H1 (cell line): ENCODE results near the gene ERLIN1. TPM values are rescaled to one million over a fixed set of nuclear protein-coding genes. Genes with fewer than 3 reads are reported as not detected.

ENCODE experiments used
- CTCF ChIA-PET: fragments of 300-600 bp; sonication (Branson Sonifier 250); formaldehyde crosslinking; loops from one replicate; lab custom pipeline; 2021; ENCODE audit not compliant: partially characterized antibody; lab: Charles Lee
- POLR2A ChIA-PET: fragments of 300-600 bp; sonication (Branson Sonifier 250); formaldehyde crosslinking; loops from one replicate; lab custom pipeline; 2021; ENCODE audit warnings: inconsistent platforms; ENCODE audit not compliant: partially characterized antibody; lab: Charles Lee
- DNase-seq, 2 experiments: peaks; one replicate each; pipeline versions ENCODE4 v3.0.0 to v3.0.0-alpha.2; 2010 to 2022; ENCODE audit warnings: low spot score in 2 of 2, low read depth in 1 of 2, mixed read lengths in 1 of 2
- FAIRE-seq: peaks from 2 replicates; lab custom pipeline; 2011; peaks lifted over from hg19 to GRCh38; lab: Jason Lieb, UNC
- H2AFZ ChIP-seq: 2 replicates; pipeline ENCODE4 v1.8.1; 2012; ENCODE audit warnings: low read length, inconsistent platforms
- H2AK5ac ChIP-seq: 2 replicates; pipeline ENCODE4 v1.6.1; 2013; ENCODE audit warnings: low read depth, low read length
- H2BK120ac ChIP-seq: replicated peaks from 2 replicates; pipeline ENCODE3; 2013; ENCODE audit warnings: low read depth, low read length, inconsistent platforms
- H2BK12ac ChIP-seq: 2 replicates; pipeline ENCODE4 v1.6.1; 2013; ENCODE audit warnings: low read depth, low read length
- H2BK15ac ChIP-seq: 2 replicates; pipeline ENCODE4 v1.6.1; 2013; ENCODE audit warnings: low read length
- H2BK20ac ChIP-seq: 2 replicates; pipeline ENCODE4 v1.6.1; 2013; ENCODE audit warnings: low read length
- H2BK5ac ChIP-seq: 2 replicates; pipeline ENCODE4 v1.6.1; 2013; ENCODE audit warnings: low read depth, low read length
- H3K14ac ChIP-seq: 2 replicates; pipeline ENCODE4 v1.6.1; 2013; ENCODE audit warnings: inconsistent platforms; ENCODE audit not compliant: insufficient read length
- H3K18ac ChIP-seq: 2 replicates; pipeline ENCODE4 v1.6.1; 2013; ENCODE audit warnings: low read length; ENCODE audit errors: extremely low read depth
- H3K23ac ChIP-seq: 2 replicates; pipeline ENCODE4 v1.6.1; 2013; ENCODE audit warnings: inconsistent platforms; ENCODE audit not compliant: insufficient read length
- H3K23me2 ChIP-seq: 2 replicates; pipeline ENCODE4 v1.6.1; 2013; ENCODE audit warnings: low read depth, low read length
- H3K27ac ChIP-seq: 2 replicates; pipeline ENCODE4 v1.6.1; 2011; ENCODE audit warnings: low read depth, low read length, inconsistent platforms
- H3K27me3 ChIP-seq, 4 experiments: replicated peaks in 1 of 4; 1 replicate in 1 of 4; 2 replicates in 3 of 4; pipeline versions ENCODE4 v1.6.1 to v1.8.1; 2011 to 2013; ENCODE audit warnings: low read length in 3 of 4, mild to moderate bottlenecking in 3 of 4, inconsistent platforms in 2 of 4, mixed read lengths in 2 of 4, moderate library complexity in 1 of 4; ENCODE audit not compliant: control insufficient read depth in 3 of 4, insufficient read depth in 3 of 4; ENCODE audit errors: extremely low read depth in 1 of 4
- H3K36me3 ChIP-seq, 4 experiments: 2 replicates each; pipeline versions ENCODE4 v1.6.1 to v1.8.1; 2011 to 2013; ENCODE audit warnings: mild to moderate bottlenecking in 4 of 4, low read length in 3 of 4, moderate library complexity in 2 of 4, control low read depth in 1 of 4, inconsistent platforms in 1 of 4; ENCODE audit not compliant: insufficient read depth in 4 of 4, control insufficient read depth in 2 of 4
- H3K4ac ChIP-seq: replicated peaks from 2 replicates; pipeline ENCODE3; 2013; ENCODE audit warnings: low read length, low read depth, mixed read lengths, inconsistent platforms; ENCODE audit not compliant: insufficient read length
- H3K4me1 ChIP-seq, 4 experiments: replicated peaks in 1 of 4; 1 replicate in 1 of 4; 2 replicates in 3 of 4; pipeline versions ENCODE4 v1.6.1 to v1.8.1; 2011 to 2013; ENCODE audit warnings: low read length in 3 of 4, inconsistent platforms in 2 of 4, mixed read lengths in 1 of 4; ENCODE audit not compliant: insufficient read depth in 4 of 4, control insufficient read depth in 3 of 4
- H3K4me2 ChIP-seq, 2 experiments: 2 replicates each; pipeline versions ENCODE4 v1.6.1 to v1.8.1; 2011 to 2013; ENCODE audit warnings: low read depth in 2 of 2, low read length in 2 of 2, control low read depth in 1 of 2, inconsistent platforms in 1 of 2, mild to moderate bottlenecking in 1 of 2; ENCODE audit not compliant: insufficient read depth in 1 of 2
- H3K4me3 ChIP-seq, 4 experiments: fragments of 200-600, 300-600 bp in 1 of 4; sonication (generic), shearing (Covaris generic), sonication (Bioruptor Twin) in 1 of 4; 2 replicates each; pipeline versions ENCODE4 v1.5.1 to v1.8.1; 2011 to 2016; ENCODE audit warnings: low read length in 4 of 4, low read depth in 3 of 4, control low read depth in 2 of 4, inconsistent platforms in 2 of 4, mild to moderate bottlenecking in 2 of 4, mixed read lengths in 1 of 4, moderate library complexity in 1 of 4; ENCODE audit not compliant: insufficient read depth in 2 of 4; ENCODE audit errors: extremely low read depth in 1 of 4
- H3K56ac ChIP-seq: replicated peaks from 2 replicates; pipeline ENCODE3; 2013; ENCODE audit warnings: low read depth, mild to moderate bottlenecking, mixed read lengths, low read length, inconsistent platforms; ENCODE audit not compliant: insufficient read length
- H3K79me1 ChIP-seq: 2 replicates; pipeline ENCODE4 v1.6.1; 2013; ENCODE audit warnings: low read depth, low read length, control low read depth
- H3K79me2 ChIP-seq, 2 experiments: 2 replicates each; pipeline versions ENCODE4 v1.6.1 to v1.8.1; 2012 to 2013; ENCODE audit warnings: low read length in 2 of 2, mild to moderate bottlenecking in 2 of 2, inconsistent platforms in 1 of 2; ENCODE audit not compliant: insufficient read depth in 2 of 2, control insufficient read depth in 1 of 2
- H3K9ac ChIP-seq, 4 experiments: replicated peaks in 1 of 4; 1 replicate in 1 of 4; 2 replicates in 3 of 4; pipeline versions ENCODE4 v1.6.1 to v1.8.1; 2011 to 2013; ENCODE audit warnings: low read depth in 3 of 4, low read length in 3 of 4, control low read depth in 2 of 4, mild to moderate bottlenecking in 2 of 4, moderate library complexity in 2 of 4, inconsistent platforms in 1 of 4; ENCODE audit errors: extremely low read depth in 1 of 4
- H3K9me3 ChIP-seq, 2 experiments: 2 replicates each; pipeline versions ENCODE4 v1.6.1 to v1.8.1; 2012 to 2013; ENCODE audit warnings: mild to moderate bottlenecking in 2 of 2, moderate library complexity in 2 of 2, control low read depth in 1 of 2, inconsistent platforms in 1 of 2, low read depth in 1 of 2, low read length in 1 of 2, mixed read lengths in 1 of 2; ENCODE audit not compliant: insufficient read depth in 2 of 2
- H4K20me1 ChIP-seq, 2 experiments: replicated peaks in 1 of 2; 2 replicates each; pipeline versions ENCODE3 to v1.8.1; 2011 to 2013; ENCODE audit warnings: inconsistent platforms in 2 of 2, low read length in 2 of 2, mild to moderate bottlenecking in 1 of 2; ENCODE audit not compliant: insufficient read depth in 2 of 2, control insufficient read depth in 1 of 2
- H4K5ac ChIP-seq: 2 replicates; pipeline ENCODE4 v1.6.1; 2013; ENCODE audit warnings: low read length, low read depth, mixed read lengths, inconsistent platforms; ENCODE audit not compliant: insufficient read length
- H4K8ac ChIP-seq: 2 replicates; pipeline ENCODE4 v1.8.0; 2013; ENCODE audit warnings: mild to moderate bottlenecking, moderate library complexity, low read length, inconsistent platforms; ENCODE audit not compliant: insufficient read depth; ENCODE audit errors: extremely low read depth
- H4K91ac ChIP-seq: replicated peaks from 2 replicates; pipeline ENCODE3; 2013; ENCODE audit warnings: low read length, mixed read lengths, inconsistent platforms; ENCODE audit not compliant: insufficient read length
- KDM1A ChIP-seq: fragments of 200-600, 300-600 bp; sonication (generic); IDR thresholded peaks from 2 replicates; pipeline ENCODE4 v1.7.1; 2016; ENCODE audit warnings: mild to moderate bottlenecking, low read length, borderline replicate concordance
- RAD21 ChIP-seq, 2 experiments: IDR thresholded peaks in 1 of 2; conservative IDR thresholded peaks in 1 of 2; 2 replicates each; pipeline ENCODE4 v1.6.1; 2011; ENCODE audit warnings: low read depth in 2 of 2, low read length in 2 of 2, improper control_type of control experiment in 1 of 2, inconsistent platforms in 1 of 2, mild to moderate bottlenecking in 1 of 2, moderate library complexity in 1 of 2
- SRF ChIP-seq: IDR thresholded peaks from 2 replicates; pipeline ENCODE4 v1.6.1; 2011; ENCODE audit warnings: mild to moderate bottlenecking, low read depth, low read length, moderate library complexity
- WGBS, 2 experiments: shearing (Covaris generic) in 1 of 2; methylation state at CpG; one replicate each; pipeline versions ENCODE4 v1.1.6 to v1.1.7; 2013 to 2015; ENCODE audit warnings: low lambda C conversion rate in 2 of 2, mixed read lengths in 2 of 2, inconsistent platforms in 1 of 2, low coverage in 1 of 2, missing lambda C conversion rate in 1 of 2; ENCODE audit not compliant: insufficient replicate concordance in 2 of 2, insufficient coverage in 1 of 2, insufficient read length in 1 of 2; ENCODE audit errors: extremely low coverage in 1 of 2, missing lambda C conversion rate in 1 of 2; 5-methylcytosine and 5-hydroxymethylcytosine counted together
- polyA plus RNA-seq, 7 experiments: library from polyadenylated mRNA; depleted of rRNA in 3 of 7; stranded (reverse) in 5 of 7; unstranded in 2 of 7; fragments of >200 nt in 5 of 7; fragments of 200-250 nt in 2 of 7; gene quantifications; 1 replicate in 5 of 7; 2 replicates in 1 of 7; 4 replicates in 1 of 7; pipeline versions ENCODE4 v1.2.1 to v1.2.3, GENCODE V29; 2011 to 2013; ENCODE audit warnings: missing spikeins in 2 of 7, mixed read lengths in 2 of 7
- total RNA-seq: library from RNA; stranded (reverse); fragmentation: NEBNext Ultra II Directional; extraction: Animal tissue kit (Norgen Biotek cat#: 25700); gene quantifications from 2 replicates; pipeline ENCODE4 v1.2.1, GENCODE V29; 2021

ERLIN1 gene
- total and polyA plus RNA-seq, 2 of the 8 experiments (the other 6 are each of a cell fraction or from before 2014, with no cell fraction given) = 16.5 to 32.0 TPM

GRCh38 chr10:100162696-100163095 is 23.1 kb downstream of the ERLIN1 start:
- no peak overlapping the region for H2BK20ac ChIP-seq
- no peak overlapping the region for H2BK15ac ChIP-seq
- peaks cover 0 to 2% of the 10 kb centered on the region in 2 experiments for H4K20me1 ChIP-seq
- 86% methylated on average over 3 of the region's 3 CpGs; no CpG with 5 or more reads in 1 of the 2 experiments for WGBS, 2 experiments
- no peak overlapping the region for H3K23ac ChIP-seq
- H3K79me2 ChIP-seq = no peaks in the 10 kb centered on the region
- H4K5ac ChIP-seq = no peak overlapping the region
- no peak overlapping the region for H3K14ac ChIP-seq
- H3K23me2 ChIP-seq = no peaks in the 10 kb centered on the region
- no peak overlapping the region for H2BK120ac ChIP-seq
- no peak overlapping the region for H4K8ac ChIP-seq
- H3K4ac ChIP-seq = no peak overlapping the region
- TF ChIP-seq KDM1A = no peak
- no peak for TF ChIP-seq RAD21 (IDR thresholded peaks at IDR 0.05 in 1 of 2, conservative IDR thresholded peaks at IDR 0.05 in 1 of 2; ENCODE audit: low read depth in 2 of 2, low read length in 2 of 2)
- TF ChIP-seq SRF = no peak
- TF ChIP-seq, all 59 proteins: peak for 0
- no peaks in the 10 kb centered on the region for H3K4me1 ChIP-seq
- H3K27me3 ChIP-seq = no peaks in the 10 kb centered on the region
- ChIA-PET POLR2A (no interaction called here), CTCF (interaction anchor here (0.7 kb wide), 1 partner anchor 317 kb away, joined by 3 read pairs; no protein-coding TSS in a partner anchor)
- peaks cover 0 to 4% (median 0%) of the 10 kb centered on the region in 4 experiments; a peak in 1 of 8 replicates for H3K36me3 ChIP-seq
- DNase-seq (no peak), FAIRE-seq (no peak)
- no peaks in the 10 kb centered on the region for H3K79me1 ChIP-seq
- H3K9me3 ChIP-seq = no peaks in the 10 kb centered on the region
- H2BK5ac ChIP-seq = no peak overlapping the region
- H2AFZ ChIP-seq = no peak overlapping the region
- H3K18ac ChIP-seq = no peak overlapping the region
- no peak overlapping the region for H3K4me2 ChIP-seq
- no peak overlapping the region for H4K91ac ChIP-seq
- H2BK12ac ChIP-seq = no peak overlapping the region
- H3K56ac ChIP-seq = no peak overlapping the region
- H2AK5ac ChIP-seq = no peak overlapping the region
- H3K27ac ChIP-seq = no peak overlapping the region
- H3K4me3 ChIP-seq = no peak overlapping the region
- no peak overlapping the region for H3K9ac ChIP-seq
